Neural progenitor cell (in vitro differentiated cells): ENCODE data around the gene ITGAL. TPM values are rescaled to one million over a fixed set of nuclear protein-coding genes. Genes with fewer than 3 reads are reported as not detected.

Experiments used
- DNase-seq: peaks from one replicate; pipeline ENCODE4 v3.0.0-alpha.2; 2016; ENCODE audit warnings: low spot score
- H2AFZ ChIP-seq: fragments of 200-600 bp; sonication (generic); replicated peaks from 2 replicates; pipeline ENCODE4 v1.6.1; 2016; ENCODE audit warnings: antibody characterized with exemption
- H3F3A ChIP-seq: fragments of 200-600 bp; sonication (generic); 2 replicates; pipeline ENCODE4 v1.6.1; 2016; ENCODE audit warnings: antibody characterized with exemption, low read depth
- H3K27ac ChIP-seq: fragments of 200-600 bp; sonication (generic); 2 replicates; pipeline ENCODE4 v1.5.1; 2016; ENCODE audit warnings: mild to moderate bottlenecking
- H3K27me3 ChIP-seq: fragments of 200-600 bp; sonication (generic); 2 replicates; pipeline ENCODE4 v1.6.1; 2016; ENCODE audit warnings: mild to moderate bottlenecking, moderate library complexity
- H3K36me3 ChIP-seq: fragments of 200-600 bp; sonication (generic); 2 replicates; pipeline ENCODE4 v1.5.1; 2016
- H3K4me1 ChIP-seq: fragments of 200-600 bp; sonication (generic); 2 replicates; pipeline ENCODE4 v1.6.1; 2016; ENCODE audit warnings: mixed run types
- H3K4me2 ChIP-seq: fragments of 200-600 bp; sonication (generic); 2 replicates; pipeline ENCODE4 v1.6.1; 2016
- H3K4me3 ChIP-seq: fragments of 200-600 bp; sonication (generic); 2 replicates; pipeline ENCODE4 v1.5.1; 2016
- H3K79me2 ChIP-seq: fragments of 200-600 bp; sonication (generic); 2 replicates; pipeline ENCODE4 v1.6.1; 2016; ENCODE audit warnings: low read depth
- H3K9ac ChIP-seq: fragments of 200-600 bp; sonication (generic); 2 replicates; pipeline ENCODE4 v1.6.1; 2016
- H3K9me3 ChIP-seq: fragments of 200-600 bp; sonication (generic); 2 replicates; pipeline ENCODE4 v1.5.1; 2016; ENCODE audit warnings: low read depth
- H4K20me1 ChIP-seq: fragments of 200-600 bp; sonication (generic); 2 replicates; pipeline ENCODE4 v1.6.1; 2016; ENCODE audit warnings: low read depth
- H3K27ac Mint-ChIP-seq: 3 replicates; pipeline ENCODE4 v1.8.0; 2021; ENCODE audit warnings: mixed read lengths
- H3K27me3 Mint-ChIP-seq: 2 replicates; pipeline ENCODE4 v1.8.0; 2022; ENCODE audit warnings: low read depth, mild to moderate bottlenecking, inconsistent platforms, moderate library complexity, mixed read lengths; ENCODE audit not compliant: insufficient read depth
- H3K36me3 Mint-ChIP-seq: 3 replicates; pipeline ENCODE4 v1.8.0; 2021; ENCODE audit warnings: mixed read lengths
- H3K4me1 Mint-ChIP-seq: 3 replicates; pipeline ENCODE4 v1.8.0; 2021; ENCODE audit warnings: mixed read lengths
- H3K4me3 Mint-ChIP-seq: 3 replicates; pipeline ENCODE4 v1.8.0; 2021; ENCODE audit warnings: mild to moderate bottlenecking, moderate library complexity, mixed read lengths
- H3K9me3 Mint-ChIP-seq: 3 replicates; pipeline ENCODE4 v1.8.0; 2020; ENCODE audit warnings: mixed read lengths
- EZH2 ChIP-seq: fragments of 200-600 bp; sonication (generic); IDR thresholded peaks from 2 replicates; pipeline ENCODE4 v1.6.1; 2017; ENCODE audit warnings: antibody characterized with exemption, mild to moderate bottlenecking, moderate library complexity
- EZH2phosphoT487 ChIP-seq: fragments of 200-600 bp; sonication (generic); IDR thresholded peaks from 2 replicates; pipeline ENCODE4 v1.6.1; 2017; ENCODE audit warnings: antibody characterized with exemption
- total RNA-seq: library from RNA; depleted of rRNA; stranded (reverse); fragments of >200 nt; gene quantifications from 2 replicates; pipeline ENCODE4 v1.2.3, GENCODE V29; 2015; ENCODE audit warnings: low replicate concordance
- TF ChIP-seq, protein P1 (sequence below): fragments of 200-600 bp; sonication (generic); IDR thresholded peaks from 2 replicates; pipeline ENCODE4 v1.5.1; 2017; ENCODE audit warnings: antibody characterized with exemption, mild to moderate bottlenecking

Gene ITGAL
- total RNA-seq, 1 donor from 2014 or later, result not detected

DNA sequence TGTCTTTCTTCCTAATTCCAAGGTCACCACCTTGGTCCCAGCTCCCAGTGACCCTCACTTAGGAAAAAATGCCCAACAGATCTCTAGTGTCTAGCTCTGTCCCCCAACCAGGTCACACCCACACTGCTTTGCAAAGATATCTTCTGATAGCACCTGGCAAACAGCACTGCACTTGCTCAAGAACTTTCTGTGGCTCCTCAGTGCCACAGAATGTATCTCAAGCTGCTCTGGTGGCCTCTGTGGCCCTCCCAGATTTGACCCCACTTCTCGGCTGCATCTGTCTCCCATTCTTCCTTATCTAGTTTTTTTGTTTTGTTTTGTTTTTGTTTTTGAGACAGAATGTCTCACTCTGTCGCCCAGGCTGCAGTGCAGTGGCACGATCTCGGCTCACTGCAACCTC is 94.0 kb downstream of the ITGAL start:
- Histone ChIP-seq H3K9me3 (no peaks in the 10 kb centered on the region), H3K4me3 (no peak overlapping the region), H3K36me3 (no peaks in the 10 kb centered on the region), H2AFZ (no peak overlapping the region), H3K79me2 (no peaks in the 10 kb centered on the region), H3K9ac (no peak overlapping the region), H3K27me3 (peaks cover 5% of the 10 kb centered on the region), H3K27ac (no peak overlapping the region), H3K4me1 (peaks cover 5% of the 10 kb centered on the region), H3K4me2 (no peak overlapping the region), H4K20me1 (no peaks in the 10 kb centered on the region), H3F3A (peaks cover 15% of the 10 kb centered on the region)
- H3K4me3 Mint-ChIP-seq, result no peak overlapping the region
- no peak for DNase-seq
- TF ChIP-seq EZH2phosphoT487 (no peak), EZH2 (no peak)
- TF ChIP-seq, protein P1, sequence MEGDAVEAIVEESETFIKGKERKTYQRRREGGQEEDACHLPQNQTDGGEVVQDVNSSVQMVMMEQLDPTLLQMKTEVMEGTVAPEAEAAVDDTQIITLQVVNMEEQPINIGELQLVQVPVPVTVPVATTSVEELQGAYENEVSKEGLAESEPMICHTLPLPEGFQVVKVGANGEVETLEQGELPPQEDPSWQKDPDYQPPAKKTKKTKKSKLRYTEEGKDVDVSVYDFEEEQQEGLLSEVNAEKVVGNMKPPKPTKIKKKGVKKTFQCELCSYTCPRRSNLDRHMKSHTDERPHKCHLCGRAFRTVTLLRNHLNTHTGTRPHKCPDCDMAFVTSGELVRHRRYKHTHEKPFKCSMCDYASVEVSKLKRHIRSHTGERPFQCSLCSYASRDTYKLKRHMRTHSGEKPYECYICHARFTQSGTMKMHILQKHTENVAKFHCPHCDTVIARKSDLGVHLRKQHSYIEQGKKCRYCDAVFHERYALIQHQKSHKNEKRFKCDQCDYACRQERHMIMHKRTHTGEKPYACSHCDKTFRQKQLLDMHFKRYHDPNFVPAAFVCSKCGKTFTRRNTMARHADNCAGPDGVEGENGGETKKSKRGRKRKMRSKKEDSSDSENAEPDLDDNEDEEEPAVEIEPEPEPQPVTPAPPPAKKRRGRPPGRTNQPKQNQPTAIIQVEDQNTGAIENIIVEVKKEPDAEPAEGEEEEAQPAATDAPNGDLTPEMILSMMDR, result no peak
- H3K9me3 Mint-ChIP-seq, result no peaks in the 10 kb centered on the region
- H3K27me3 Mint-ChIP-seq, result peaks cover 11% of the 10 kb centered on the region
- H3K4me1 Mint-ChIP-seq, result peaks cover 7% of the 10 kb centered on the region
- peak overlapping the region; percentile 33 for H3K27ac Mint-ChIP-seq
- H3K36me3 Mint-ChIP-seq, result no peaks in the 10 kb centered on the region

DNA sequence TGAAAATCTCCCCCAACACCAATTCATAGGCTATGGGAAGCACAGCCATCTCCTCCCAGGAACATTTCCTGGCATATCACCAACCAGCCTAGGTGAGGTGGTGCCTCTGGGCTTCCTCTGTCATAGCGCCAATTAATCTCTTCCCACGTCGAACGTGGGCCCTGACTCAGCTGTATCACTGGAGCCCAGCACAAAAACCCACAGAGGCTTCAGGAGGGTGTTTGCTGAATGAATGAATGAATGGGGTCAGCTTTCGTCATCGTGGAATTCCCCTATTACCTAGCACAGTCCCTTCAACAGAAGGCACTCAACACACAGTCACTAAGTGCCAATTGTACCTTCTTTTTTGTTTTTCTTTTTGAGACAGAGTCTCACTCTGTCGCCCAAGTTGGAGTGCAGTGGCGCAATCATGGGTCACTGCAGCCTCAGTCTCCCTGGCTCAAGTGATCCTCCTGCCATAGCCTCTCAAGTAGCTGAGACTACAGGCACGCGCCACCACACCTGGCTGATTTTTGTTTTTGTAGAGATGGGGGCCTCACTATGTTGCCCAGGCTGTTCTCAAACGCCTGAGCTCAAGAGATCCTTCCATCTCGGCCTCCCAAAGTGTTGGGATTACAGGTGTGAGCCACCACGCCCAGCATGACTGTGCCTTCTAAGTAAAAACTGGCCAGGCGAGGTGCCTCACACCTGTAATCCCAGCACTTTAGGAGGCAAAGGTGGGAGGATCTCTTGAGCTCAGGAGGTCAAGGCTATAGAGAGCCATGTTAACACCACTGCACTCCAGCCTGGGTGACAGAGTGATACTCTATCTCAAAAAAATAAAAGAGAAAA is 94.8 kb downstream of the ITGAL start:
- Mint-ChIP-seq H3K27ac (no peak overlapping the region), H3K4me3 (no peak overlapping the region), H3K9me3 (no peaks in the 10 kb centered on the region), H3K27me3 (peaks cover 11% of the 10 kb centered on the region), H3K4me1 (peaks cover 11% of the 10 kb centered on the region), H3K36me3 (no peaks in the 10 kb centered on the region)
- Histone ChIP-seq H3K4me1 (peaks cover 7% of the 10 kb centered on the region), H3K4me2 (no peak overlapping the region), H3K9ac (no peak overlapping the region), H3F3A (peaks cover 21% of the 10 kb centered on the region), H3K4me3 (no peak overlapping the region), H3K79me2 (no peaks in the 10 kb centered on the region), H3K27me3 (no peaks in the 10 kb centered on the region), H2AFZ (no peak overlapping the region), H3K9me3 (no peaks in the 10 kb centered on the region), H3K36me3 (no peaks in the 10 kb centered on the region), H3K27ac (no peak overlapping the region), H4K20me1 (no peaks in the 10 kb centered on the region)
- DNase-seq, result no peak
- TF ChIP-seq EZH2phosphoT487 (no peak), EZH2 (no peak)
- TF ChIP-seq, protein P1, result no peak

DNA sequence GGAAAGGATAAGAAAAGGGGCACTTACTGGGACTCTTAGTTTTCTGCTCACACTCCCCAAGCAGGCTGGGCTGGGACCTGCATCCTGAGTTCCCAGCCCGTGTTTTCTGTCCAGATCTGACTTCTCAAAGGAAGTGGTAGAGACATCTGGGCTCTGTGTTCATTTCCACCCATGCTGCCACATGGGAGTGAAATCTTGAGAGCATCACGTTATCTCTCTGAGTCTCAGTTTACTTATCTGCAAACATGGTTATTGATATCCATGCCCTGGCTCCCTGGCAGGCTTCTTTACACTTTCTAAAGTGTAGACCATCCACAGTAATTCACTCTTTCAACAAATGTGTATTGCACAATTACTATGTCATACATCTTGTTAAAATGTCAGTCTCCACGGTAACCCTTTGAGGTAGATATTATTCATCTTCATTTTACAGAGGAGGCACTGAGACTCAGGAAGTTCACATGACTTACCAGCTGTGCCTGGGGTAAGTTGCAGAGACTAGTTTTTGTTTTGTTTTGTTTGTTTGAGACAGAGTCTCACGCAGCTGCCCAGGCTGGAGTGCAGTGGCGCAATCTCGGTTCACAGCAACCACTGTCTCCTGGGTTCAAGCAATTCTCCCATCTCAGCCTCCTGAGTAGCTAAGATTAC is 95.6 kb downstream of the ITGAL start:
- Histone ChIP-seq H3K27ac (no peak overlapping the region), H4K20me1 (peaks cover 2% of the 10 kb centered on the region), H3F3A (peaks cover 29% of the 10 kb centered on the region), H3K36me3 (no peaks in the 10 kb centered on the region), H3K79me2 (no peaks in the 10 kb centered on the region), H2AFZ (no peak overlapping the region), H3K4me2 (no peak overlapping the region), H3K4me1 (peaks cover 10% of the 10 kb centered on the region), H3K27me3 (no peaks in the 10 kb centered on the region), H3K4me3 (no peak overlapping the region), H3K9me3 (no peaks in the 10 kb centered on the region), H3K9ac (no peak overlapping the region)
- no peaks in the 10 kb centered on the region for H3K9me3 Mint-ChIP-seq
- H3K36me3 Mint-ChIP-seq, result no peaks in the 10 kb centered on the region
- no peak overlapping the region for H3K27ac Mint-ChIP-seq
- DNase-seq, result no peak
- H3K27me3 Mint-ChIP-seq, result peaks cover 9% of the 10 kb centered on the region
- H3K4me3 Mint-ChIP-seq, result no peak overlapping the region
- peaks cover 12% of the 10 kb centered on the region for H3K4me1 Mint-ChIP-seq
- TF ChIP-seq, protein P1, result no peak
- no peak for TF ChIP-seq EZH2phosphoT487
- no peak for TF ChIP-seq EZH2
